Fibroblast of skin of right biceps (primary cell): Measurements from ENCODE around the gene CRYBA2.

Source experiments
- DNase-seq: peaks from one replicate; pipeline ENCODE4 v3.0.0-alpha.2; 2013

The CRYBA2 gene

DNA sequence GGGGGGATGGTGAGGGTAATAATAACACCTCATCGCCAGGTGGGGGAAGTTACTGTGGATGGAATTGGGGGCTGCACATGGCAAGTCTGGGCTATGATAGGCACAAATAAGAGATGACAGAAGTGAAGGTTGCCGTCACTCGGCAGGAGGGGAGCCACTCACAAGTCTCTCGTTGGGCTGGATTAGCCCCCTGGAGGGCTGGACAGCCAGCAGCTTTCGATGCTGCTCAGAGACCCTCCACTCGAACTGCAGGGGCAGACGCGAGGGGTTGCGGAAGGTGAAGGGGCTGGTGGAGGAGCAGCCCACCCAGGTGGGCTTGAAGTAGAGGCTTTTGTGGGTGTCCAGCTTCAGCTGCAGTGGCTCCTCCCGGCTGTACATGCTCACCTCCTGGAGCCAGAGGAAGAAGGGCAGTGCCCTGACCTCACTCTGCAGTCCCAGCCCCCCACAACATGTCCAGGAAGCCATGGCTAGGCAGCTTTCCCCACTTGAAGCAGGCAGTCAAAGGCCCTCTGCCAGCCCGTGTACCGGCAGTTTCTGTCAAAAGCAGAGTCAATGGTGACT, 29.9 kb upstream of the CRYBA2 start:
- DNase-seq: no peak

DNA sequence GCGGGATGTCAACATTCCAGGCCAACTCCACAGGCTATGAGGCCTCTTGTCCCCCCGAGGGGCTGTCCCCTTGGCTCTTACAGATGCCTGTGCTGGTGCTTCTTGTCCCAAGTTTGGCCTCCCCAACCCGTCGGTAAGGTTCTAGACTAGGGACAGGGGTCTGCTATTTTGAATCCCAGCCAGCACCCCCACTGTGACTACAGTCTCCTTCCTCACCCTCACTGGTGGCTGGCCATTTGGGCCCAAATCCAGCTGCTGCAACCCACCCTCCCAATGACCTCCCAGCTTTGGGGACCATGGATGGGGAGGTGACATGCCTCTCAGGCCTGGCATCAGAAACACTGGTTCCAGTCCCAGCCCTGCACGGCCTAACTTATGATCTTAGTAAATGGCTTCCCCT, 29.4 kb upstream of the CRYBA2 start:
- DNase-seq: no peak

- DNase-seq: no peak
These were observed 28.8 kb upstream of the CRYBA2 start for GRCh38 chr2:219022041-219022440.

GRCh38 chr2:219021591-219021990, 28.4 kb upstream of the CRYBA2 start:
- no peak for DNase-seq

DNA sequence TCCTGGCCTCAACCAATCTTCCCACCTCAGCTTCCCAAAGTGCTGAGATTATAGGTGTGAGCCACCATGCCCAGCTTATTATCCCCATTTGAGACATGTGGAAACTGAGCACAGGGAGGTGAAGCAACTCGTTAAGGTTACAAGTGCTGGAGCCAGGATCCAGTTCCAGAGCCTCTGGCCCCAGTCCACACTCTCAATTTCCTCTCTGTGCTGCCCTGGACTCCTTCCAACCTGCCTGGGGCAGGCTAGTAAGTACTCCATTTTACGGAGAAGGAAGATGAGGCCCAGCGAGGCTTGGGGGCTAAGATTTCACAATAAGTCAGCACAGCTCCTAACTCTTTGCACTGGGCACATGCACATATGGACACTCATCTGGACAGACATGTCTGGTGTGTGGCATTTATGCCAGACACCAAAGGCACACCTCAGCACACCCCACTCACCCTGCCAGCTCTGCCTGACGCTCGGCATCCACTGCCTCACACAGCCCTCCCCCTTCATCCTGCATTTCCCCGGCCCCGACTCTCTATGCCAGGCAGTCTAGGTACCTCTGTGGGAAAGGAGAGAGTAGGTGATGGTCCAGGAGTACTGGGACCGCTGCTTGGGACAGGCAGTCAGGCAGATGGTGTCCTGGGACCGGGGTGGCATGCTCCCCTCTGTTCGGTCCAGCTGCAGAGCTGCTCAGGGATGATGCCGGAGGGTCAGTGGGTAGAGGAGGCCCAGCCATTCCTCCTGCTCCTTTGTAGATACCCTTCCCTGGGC, 27.6 kb upstream of the CRYBA2 start:
- DNase-seq: no peak

GRCh38 chr2:219019436-219019835, 26.2 kb upstream of the CRYBA2 start:
- DNase-seq: no peak

DNA sequence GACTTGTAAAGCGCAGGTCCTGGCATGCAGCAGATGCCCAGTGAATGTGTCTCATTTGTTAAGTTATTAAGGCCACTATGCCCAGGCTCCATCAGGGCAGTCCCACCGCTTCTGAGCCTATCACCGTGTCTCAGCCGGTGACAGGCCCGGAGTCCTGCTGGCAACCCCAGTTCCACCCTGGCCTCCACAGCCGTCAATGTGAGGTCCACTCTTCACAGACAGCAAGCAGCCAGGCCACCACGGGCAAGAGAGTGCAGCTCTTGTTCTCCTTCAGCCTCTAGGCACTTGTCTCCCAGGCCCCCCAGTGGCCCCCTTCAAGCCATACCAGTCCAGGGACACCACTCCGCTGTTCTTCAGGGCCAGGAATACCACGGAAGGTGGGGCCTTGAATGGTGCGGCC, 25.5 kb upstream of the CRYBA2 start:
- DNase-seq: no peak

GRCh38 chr2:219018286-219018685, 25.1 kb upstream of the CRYBA2 start:
- no peak for DNase-seq

- no peak for DNase-seq
These were observed 24.1 kb upstream of the CRYBA2 start for GRCh38 chr2:219017201-219017931.

DNA sequence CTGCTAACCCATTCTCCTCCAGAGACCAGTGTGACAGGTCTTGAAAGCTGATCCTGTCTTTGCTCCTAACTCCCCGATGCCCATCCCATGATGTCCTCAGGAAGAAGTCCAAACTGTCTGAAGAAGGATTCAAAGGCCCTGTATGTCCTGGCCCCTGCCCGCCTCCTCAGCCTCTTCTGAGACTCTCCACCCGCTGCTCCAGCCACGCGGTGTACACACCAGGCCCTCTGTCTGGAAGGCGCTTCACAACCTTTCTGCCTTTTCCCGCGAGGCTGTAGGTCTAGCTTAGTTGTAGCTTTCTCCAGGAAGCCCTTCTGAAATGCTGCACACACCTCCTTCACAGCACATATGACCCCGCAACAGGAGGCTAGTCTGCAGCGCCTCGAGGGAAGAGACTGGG, 23.5 kb upstream of the CRYBA2 start:
- no peak for DNase-seq

- no peak for DNase-seq
These were observed 17.7 kb upstream of the CRYBA2 start for GRCh38 chr2:219010873-219011272.

DNA sequence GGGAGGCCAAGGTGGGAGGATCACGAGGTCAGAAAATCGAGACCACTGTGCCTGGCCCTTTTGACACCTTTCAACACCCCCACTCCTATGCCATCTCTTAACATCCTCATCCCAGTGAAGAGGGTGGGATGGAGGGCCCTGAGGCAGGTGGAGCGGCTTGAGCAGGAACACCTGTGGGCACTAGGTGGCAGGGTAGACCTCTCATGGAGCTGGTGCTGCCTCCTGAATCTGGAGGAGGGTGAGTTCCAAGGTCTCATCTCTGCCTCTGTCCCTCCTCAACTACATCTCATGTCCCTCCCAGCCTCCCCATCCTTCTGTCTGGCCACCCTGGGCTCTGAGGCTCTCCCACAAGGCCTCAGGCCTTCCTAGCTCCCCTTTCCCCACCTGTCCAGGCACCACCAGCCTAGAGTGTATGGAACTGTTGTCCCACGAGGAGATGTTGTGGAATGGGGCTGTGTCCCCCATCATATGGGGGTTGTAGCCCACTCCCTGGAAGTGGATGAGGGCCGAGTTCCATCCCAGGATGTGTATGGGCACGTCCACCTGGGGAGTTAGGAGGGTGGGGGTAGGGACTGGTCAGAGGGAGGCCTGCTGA, 17.0 kb upstream of the CRYBA2 start:
- DNase-seq: no peak

DNA sequence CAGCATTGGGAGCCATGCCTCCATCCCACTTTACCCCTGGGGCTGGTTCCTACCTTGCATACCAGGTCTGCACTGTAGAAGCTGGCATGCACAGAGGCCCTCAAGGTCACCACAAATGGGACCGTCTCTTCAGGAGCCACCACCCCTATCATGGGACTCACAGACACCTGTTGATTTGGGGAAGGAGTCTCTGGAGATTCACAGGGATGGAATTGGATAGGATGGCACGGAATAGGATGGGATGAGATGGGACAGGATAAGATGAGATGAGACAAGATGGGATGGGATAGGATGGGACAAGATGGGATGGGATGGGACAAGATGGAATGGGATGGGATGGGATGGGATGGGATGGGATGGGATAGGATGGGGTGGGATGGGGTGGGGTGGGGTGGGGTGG, 16.1 kb upstream of the CRYBA2 start:
- DNase-seq: no peak

DNA sequence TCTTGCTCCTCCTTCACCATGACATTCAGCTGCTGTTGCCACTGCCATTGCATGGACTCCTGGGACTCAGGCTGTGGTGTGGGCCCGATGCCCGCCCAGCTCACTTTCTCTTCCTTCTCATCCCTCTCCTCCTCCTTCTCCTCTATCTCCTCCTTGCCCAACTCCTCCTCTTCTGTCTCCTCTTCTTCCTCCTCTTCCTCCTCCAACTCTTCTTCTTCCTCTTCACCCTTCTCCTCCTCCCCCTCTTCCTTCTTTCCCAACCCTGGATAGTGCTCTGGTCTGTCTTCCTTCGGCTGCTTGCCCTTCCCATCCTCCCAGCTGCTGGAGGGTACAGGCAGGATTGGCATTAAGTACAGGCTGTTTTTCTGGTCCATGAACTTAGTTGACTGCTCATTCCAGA, 10.8 kb upstream of the CRYBA2 start:
- no peak for DNase-seq

GRCh38 chr2:219003267-219003634, 10.0 kb upstream of the CRYBA2 start:
- no peak for DNase-seq

DNA sequence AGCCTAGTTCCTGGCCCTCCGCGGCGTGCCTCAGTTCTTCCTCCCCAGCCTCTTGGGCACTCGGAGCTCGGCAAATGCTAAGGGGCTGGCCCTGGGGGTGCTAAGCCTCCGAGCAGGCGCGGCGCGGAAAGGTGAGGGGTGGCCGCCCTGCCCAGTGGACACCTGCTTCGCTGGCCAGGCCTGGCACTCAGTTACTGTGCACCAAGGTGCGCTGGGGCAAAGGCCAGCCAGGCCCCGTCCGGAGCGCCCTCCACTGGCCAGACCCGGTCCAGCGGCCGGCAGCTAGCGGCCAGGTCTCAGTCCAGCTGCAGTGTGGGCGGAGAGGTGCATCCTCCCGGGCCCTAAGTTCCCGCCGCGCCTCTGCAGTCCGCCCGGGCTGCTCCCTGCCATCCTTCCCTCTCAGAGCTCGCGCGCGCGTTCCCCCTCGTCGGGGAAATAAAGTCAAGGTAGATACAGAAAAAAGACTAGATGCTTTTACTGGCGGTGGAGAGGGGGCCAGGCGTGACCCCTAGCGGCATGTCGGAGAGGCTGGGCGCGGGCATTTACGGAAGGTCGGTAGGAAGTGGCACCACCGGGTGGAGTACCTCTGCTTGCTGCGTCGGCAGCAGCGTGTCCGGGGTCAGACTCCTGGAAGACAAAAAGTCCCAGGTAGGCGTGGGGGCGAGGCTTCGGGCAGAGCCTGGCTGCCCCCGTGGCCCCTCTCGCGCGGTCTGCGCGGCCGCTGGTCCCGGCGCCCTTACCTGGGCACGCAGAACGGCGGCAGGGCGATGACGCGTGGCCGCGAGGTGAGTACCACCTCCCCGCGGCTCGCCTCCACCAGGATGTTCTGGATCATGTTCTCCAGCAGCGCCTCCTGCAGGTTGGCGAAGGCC, 9.4 kb upstream of the CRYBA2 start:
- peak; percentile 16 for DNase-seq

DNA sequence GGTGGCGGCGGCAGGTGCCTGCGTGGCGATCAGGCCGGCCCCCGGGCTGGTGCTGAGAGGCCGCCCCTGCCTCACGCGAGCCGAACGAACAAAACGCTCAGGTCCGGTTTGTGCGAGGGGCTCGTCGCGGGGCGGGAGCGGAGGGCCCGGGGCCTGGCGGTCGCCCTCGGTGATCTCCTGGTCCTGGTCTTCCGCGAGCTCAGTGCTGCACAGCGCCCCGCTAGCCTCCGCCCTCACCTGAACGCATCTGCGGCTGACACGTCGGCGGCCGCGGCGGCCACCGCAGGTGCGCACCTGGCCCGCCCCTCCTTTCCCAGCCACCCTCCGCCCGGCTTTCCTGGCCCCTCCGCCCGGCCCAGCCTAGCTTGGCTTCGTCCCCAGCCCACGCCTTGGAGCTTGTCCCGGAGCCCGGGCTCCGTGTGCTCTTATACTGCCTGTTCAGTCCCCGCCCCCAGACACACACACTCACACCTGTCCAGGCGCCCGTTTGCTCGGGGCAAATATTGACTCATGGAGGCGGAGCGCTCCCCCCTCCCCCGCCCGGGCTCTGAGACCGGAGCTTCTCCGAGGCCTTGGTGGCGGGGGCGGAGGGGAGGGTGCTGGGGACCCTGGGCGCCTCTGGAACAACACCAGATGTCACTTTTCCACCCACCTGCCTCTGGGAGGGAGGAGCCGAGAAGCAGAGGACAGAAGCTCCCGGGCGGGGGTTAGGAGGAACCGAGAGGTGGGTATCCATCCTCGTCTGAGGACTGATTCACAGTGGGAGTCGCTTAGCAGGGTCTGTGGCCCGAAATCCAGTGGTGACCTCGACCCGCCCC, 8.6 kb upstream of the CRYBA2 start:
- DNase-seq: no peak

DNA sequence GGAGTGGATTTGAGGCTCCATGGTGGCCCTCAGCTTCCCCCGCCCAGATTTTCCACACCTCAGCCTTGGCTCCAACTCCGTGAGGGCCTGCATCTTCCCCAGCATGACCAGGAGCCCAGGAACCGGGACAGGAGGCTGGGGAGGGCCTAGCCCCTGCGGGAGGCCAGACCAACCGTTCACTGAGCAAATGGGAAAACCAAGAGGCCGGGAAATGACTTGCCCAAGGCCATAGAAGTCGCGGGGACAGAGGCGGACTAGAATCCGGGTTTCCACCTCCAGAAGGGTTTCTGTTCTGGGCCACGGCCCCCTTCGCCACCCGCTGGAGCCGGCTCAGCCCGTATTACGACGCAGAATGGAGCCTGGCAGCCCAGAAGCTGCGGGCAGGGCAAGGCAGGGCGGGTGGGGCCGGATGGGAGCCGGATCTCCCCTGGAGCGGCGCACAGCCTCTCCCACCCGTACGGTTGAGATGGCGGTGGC, 7.9 kb upstream of the CRYBA2 start:
- DNase-seq: no peak

- no peak for DNase-seq
These were observed 7.3 kb upstream of the CRYBA2 start for GRCh38 chr2:219000569-219000960.

DNA sequence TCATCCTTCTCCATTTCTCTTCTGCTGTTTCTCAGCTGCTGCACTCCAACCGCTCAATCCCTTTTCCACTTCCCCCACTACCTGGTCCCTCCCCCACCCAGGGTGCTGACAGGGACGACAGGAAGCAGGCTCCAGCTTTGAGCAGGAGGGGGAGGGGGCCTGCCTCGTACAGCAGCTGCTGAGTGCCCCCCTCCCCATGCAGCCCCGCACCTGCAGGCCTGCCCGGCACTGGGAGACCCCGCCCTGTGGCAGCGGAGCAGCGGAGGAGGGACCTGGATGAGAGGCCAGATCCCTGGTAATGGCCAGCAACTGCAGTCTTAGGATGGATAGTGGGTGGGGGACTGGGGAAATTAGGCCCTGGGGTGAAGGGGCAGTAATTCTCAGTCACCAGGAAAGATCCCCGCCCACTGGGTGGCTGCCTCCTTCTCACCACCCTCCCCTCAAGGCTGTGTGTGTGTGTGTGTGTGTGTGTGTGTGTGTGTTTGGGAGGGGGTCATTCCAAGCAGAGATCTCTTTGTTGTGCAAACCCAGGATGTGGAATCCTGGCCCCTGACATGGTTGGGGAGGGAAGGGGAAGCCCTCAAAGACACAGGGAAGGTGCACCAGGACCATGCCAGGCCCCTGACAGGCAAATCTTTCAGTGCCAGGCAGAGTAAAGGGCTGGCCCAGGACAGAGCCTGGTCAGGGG, 6.8 kb upstream of the CRYBA2 start:
- DNase-seq: no peak
